ENCODE data around the gene AFMID.

The AFMID gene

DNA sequence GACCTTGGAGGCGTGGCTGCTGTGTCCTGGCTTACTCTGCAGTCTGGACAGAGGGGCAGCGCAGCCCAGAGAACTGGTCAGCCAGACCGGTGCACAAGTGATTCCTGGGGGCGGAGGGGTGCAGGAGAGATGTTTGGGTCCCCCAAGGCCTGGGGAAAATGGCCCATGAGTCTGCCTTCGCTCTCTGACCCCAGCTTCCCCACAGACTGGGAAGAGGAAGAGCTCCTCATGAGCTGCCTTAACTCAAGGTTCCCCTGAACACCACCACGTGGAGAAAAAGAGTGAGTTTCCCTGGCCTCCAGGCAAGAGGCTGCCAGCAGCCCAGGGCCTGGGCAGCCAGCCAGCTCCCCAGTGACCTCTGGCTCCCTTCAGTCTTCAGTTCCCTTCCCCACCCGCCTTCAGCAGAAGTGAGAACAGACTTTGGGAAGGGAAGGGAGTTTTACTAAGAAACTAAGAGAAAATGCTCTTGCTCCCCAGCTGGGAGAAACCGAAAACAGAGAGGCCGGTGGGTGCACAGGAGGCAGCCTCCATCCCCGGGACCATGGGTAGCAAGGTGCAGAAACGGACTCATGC lies 42.9 kb upstream of the AFMID start (continued):
- TF ChIP-seq, protein P1, sequence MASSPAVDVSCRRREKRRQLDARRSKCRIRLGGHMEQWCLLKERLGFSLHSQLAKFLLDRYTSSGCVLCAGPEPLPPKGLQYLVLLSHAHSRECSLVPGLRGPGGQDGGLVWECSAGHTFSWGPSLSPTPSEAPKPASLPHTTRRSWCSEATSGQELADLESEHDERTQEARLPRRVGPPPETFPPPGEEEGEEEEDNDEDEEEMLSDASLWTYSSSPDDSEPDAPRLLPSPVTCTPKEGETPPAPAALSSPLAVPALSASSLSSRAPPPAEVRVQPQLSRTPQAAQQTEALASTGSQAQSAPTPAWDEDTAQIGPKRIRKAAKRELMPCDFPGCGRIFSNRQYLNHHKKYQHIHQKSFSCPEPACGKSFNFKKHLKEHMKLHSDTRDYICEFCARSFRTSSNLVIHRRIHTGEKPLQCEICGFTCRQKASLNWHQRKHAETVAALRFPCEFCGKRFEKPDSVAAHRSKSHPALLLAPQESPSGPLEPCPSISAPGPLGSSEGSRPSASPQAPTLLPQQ (tag by site-specific recombination; IDR thresholded peaks at IDR 0.05): no peak
- TF ChIP-seq, protein P2, sequence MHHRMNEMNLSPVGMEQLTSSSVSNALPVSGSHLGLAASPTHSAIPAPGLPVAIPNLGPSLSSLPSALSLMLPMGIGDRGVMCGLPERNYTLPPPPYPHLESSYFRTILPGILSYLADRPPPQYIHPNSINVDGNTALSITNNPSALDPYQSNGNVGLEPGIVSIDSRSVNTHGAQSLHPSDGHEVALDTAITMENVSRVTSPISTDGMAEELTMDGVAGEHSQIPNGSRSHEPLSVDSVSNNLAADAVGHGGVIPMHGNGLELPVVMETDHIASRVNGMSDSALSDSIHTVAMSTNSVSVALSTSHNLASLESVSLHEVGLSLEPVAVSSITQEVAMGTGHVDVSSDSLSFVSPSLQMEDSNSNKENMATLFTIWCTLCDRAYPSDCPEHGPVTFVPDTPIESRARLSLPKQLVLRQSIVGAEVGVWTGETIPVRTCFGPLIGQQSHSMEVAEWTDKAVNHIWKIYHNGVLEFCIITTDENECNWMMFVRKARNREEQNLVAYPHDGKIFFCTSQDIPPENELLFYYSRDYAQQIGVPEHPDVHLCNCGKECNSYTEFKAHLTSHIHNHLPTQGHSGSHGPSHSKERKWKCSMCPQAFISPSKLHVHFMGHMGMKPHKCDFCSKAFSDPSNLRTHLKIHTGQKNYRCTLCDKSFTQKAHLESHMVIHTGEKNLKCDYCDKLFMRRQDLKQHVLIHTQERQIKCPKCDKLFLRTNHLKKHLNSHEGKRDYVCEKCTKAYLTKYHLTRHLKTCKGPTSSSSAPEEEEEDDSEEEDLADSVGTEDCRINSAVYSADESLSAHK (tag by site-specific recombination; IDR thresholded peaks at IDR 0.05): peak; percentile 92
- TF ChIP-seq ZNF140 (tag by site-specific recombination; IDR thresholded peaks at IDR 0.05): no peak
- TF ChIP-seq, protein P3, sequence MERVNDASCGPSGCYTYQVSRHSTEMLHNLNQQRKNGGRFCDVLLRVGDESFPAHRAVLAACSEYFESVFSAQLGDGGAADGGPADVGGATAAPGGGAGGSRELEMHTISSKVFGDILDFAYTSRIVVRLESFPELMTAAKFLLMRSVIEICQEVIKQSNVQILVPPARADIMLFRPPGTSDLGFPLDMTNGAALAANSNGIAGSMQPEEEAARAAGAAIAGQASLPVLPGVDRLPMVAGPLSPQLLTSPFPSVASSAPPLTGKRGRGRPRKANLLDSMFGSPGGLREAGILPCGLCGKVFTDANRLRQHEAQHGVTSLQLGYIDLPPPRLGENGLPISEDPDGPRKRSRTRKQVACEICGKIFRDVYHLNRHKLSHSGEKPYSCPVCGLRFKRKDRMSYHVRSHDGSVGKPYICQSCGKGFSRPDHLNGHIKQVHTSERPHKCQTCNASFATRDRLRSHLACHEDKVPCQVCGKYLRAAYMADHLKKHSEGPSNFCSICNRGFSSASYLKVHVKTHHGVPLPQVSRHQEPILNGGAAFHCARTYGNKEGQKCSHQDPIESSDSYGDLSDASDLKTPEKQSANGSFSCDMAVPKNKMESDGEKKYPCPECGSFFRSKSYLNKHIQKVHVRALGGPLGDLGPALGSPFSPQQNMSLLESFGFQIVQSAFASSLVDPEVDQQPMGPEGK (tag by site-specific recombination; IDR thresholded peaks at IDR 0.05): peak; percentile 25; the same call in 1 of the 2 replicates
- TF ChIP-seq, protein P4, sequence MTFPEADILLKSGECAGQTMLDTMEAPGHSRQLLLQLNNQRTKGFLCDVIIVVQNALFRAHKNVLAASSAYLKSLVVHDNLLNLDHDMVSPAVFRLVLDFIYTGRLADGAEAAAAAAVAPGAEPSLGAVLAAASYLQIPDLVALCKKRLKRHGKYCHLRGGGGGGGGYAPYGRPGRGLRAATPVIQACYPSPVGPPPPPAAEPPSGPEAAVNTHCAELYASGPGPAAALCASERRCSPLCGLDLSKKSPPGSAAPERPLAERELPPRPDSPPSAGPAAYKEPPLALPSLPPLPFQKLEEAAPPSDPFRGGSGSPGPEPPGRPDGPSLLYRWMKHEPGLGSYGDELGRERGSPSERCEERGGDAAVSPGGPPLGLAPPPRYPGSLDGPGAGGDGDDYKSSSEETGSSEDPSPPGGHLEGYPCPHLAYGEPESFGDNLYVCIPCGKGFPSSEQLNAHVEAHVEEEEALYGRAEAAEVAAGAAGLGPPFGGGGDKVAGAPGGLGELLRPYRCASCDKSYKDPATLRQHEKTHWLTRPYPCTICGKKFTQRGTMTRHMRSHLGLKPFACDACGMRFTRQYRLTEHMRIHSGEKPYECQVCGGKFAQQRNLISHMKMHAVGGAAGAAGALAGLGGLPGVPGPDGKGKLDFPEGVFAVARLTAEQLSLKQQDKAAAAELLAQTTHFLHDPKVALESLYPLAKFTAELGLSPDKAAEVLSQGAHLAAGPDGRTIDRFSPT (tag by site-specific recombination; IDR thresholded peaks at IDR 0.05): no peak
- TF ChIP-seq ZNF157 (tag by site-specific recombination; IDR thresholded peaks at IDR 0.05): no peak
- no peak for TF ChIP-seq ZNF571 (tag by site-specific recombination; IDR thresholded peaks at IDR 0.05)
- TF ChIP-seq, protein P5, sequence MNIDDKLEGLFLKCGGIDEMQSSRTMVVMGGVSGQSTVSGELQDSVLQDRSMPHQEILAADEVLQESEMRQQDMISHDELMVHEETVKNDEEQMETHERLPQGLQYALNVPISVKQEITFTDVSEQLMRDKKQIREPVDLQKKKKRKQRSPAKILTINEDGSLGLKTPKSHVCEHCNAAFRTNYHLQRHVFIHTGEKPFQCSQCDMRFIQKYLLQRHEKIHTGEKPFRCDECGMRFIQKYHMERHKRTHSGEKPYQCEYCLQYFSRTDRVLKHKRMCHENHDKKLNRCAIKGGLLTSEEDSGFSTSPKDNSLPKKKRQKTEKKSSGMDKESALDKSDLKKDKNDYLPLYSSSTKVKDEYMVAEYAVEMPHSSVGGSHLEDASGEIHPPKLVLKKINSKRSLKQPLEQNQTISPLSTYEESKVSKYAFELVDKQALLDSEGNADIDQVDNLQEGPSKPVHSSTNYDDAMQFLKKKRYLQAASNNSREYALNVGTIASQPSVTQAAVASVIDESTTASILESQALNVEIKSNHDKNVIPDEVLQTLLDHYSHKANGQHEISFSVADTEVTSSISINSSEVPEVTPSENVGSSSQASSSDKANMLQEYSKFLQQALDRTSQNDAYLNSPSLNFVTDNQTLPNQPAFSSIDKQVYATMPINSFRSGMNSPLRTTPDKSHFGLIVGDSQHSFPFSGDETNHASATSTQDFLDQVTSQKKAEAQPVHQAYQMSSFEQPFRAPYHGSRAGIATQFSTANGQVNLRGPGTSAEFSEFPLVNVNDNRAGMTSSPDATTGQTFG (tag by site-specific recombination; IDR thresholded peaks at IDR 0.05; ENCODE audit: borderline replicate concordance): no peak
- no peak for TF ChIP-seq ZNF266 (tag by site-specific recombination; IDR thresholded peaks at IDR 0.05; ENCODE audit: low read depth)
- TF ChIP-seq EGR2 (tag by site-specific recombination; IDR thresholded peaks at IDR 0.05; ENCODE audit: low read depth): no peak
- TF ChIP-seq, protein P6, sequence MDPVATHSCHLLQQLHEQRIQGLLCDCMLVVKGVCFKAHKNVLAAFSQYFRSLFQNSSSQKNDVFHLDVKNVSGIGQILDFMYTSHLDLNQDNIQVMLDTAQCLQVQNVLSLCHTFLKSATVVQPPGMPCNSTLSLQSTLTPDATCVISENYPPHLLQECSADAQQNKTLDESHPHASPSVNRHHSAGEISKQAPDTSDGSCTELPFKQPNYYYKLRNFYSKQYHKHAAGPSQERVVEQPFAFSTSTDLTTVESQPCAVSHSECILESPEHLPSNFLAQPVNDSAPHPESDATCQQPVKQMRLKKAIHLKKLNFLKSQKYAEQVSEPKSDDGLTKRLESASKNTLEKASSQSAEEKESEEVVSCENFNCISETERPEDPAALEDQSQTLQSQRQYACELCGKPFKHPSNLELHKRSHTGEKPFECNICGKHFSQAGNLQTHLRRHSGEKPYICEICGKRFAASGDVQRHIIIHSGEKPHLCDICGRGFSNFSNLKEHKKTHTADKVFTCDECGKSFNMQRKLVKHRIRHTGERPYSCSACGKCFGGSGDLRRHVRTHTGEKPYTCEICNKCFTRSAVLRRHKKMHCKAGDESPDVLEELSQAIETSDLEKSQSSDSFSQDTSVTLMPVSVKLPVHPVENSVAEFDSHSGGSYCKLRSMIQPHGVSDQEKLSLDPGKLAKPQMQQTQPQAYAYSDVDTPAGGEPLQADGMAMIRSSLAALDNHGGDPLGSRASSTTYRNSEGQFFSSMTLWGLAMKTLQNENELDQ (tag by site-specific recombination; IDR thresholded peaks at IDR 0.05; ENCODE audit: low read depth): no peak
- TF ChIP-seq ZNF48 (tag by site-specific recombination; IDR thresholded peaks at IDR 0.05): no peak
- TF ChIP-seq ZNF707 (tag by site-specific recombination; IDR thresholded peaks at IDR 0.05): no peak
- TF ChIP-seq SP7 (tag by site-specific recombination; IDR thresholded peaks at IDR 0.05): no peak
- TF ChIP-seq ZNF37A (tag by site-specific recombination; IDR thresholded peaks at IDR 0.05): no peak
- no peak for TF ChIP-seq ZNF626 (tag by site-specific recombination; IDR thresholded peaks at IDR 0.05)
- TF ChIP-seq GLIS1 (tag by site-specific recombination; IDR thresholded peaks at IDR 0.05): peak; percentile 41; the same call in 1 of the 2 replicates
- TF ChIP-seq ZBTB21 (tag by site-specific recombination; IDR thresholded peaks at IDR 0.05): no peak
- TF ChIP-seq, protein P7, sequence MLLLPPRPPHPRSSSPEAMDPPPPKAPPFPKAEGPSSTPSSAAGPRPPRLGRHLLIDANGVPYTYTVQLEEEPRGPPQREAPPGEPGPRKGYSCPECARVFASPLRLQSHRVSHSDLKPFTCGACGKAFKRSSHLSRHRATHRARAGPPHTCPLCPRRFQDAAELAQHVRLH (tag by site-specific recombination; IDR thresholded peaks at IDR 0.05): no peak
- peak; percentile 43; the same call in 1 of the 2 replicates for TF ChIP-seq IKZF3 (tag by site-specific recombination; IDR thresholded peaks at IDR 0.05)
- TF ChIP-seq ZNF114 (tag by site-specific recombination; IDR thresholded peaks at IDR 0.05): no peak
